T-helper 17 cell (primary cell): Measurements from ENCODE around the gene NUBPL. TPM values are rescaled to one million over a fixed set of nuclear protein-coding genes. Genes with fewer than 3 reads are reported as not detected.

ENCODE experiments used
- ATAC-seq: fragments of 150-1000 bp; cut with Tn5 transposase; 2 replicates; pipeline ENCODE4 v1.10.0; 2021; ENCODE audit warnings: mild to moderate bottlenecking, moderate library complexity
- DNase-seq, 3 donors: peaks; one replicate each; pipeline versions ENCODE4 v3.0.0 to v3.0.0-alpha.2; 2020 to 2021
- H3K9me3 ChIP-seq: one replicate; pipeline ENCODE4 v1.7.0; 2013; ENCODE audit warnings: low read length, mild to moderate bottlenecking; ENCODE audit not compliant: control insufficient read depth, poor library complexity, severe bottlenecking
- H3K27ac Mint-ChIP-seq: one replicate; pipeline ENCODE4 v1.8.0; 2022; ENCODE audit warnings: mild to moderate bottlenecking, moderate library complexity, mixed read lengths
- H3K27me3 Mint-ChIP-seq: one replicate; pipeline ENCODE4 v1.8.0; 2022; ENCODE audit warnings: mixed read lengths
- H3K36me3 Mint-ChIP-seq: one replicate; pipeline ENCODE4 v1.8.0; 2022; ENCODE audit warnings: low read depth, mixed read lengths
- H3K4me1 Mint-ChIP-seq: one replicate; pipeline ENCODE4 v1.8.0; 2022; ENCODE audit warnings: mild to moderate bottlenecking, mixed read lengths
- H3K4me3 Mint-ChIP-seq: one replicate; pipeline ENCODE4 v1.8.0; 2022; ENCODE audit warnings: mild to moderate bottlenecking, moderate library complexity, mixed read lengths
- total RNA-seq, 4 donors: library from RNA in 2 of 4; stranded (reverse) in 2 of 4; gene quantifications; one replicate each; pipeline ENCODE4 v1.2.3 and lab custom pipeline; 2022 to 2026

NUBPL gene
- total RNA-seq, 2 donors from 2014 or later, result 9.9 to 10.4 TPM

- DNase-seq (no peak), ATAC-seq (no peak)
- H3K9me3 ChIP-seq, result peaks cover 7% of the 10 kb centered on the region
- Mint-ChIP-seq H3K4me3 (no peak overlapping the region), H3K36me3 (no peaks in the 10 kb centered on the region), H3K27me3 (no peaks in the 10 kb centered on the region), H3K27ac (no peak overlapping the region), H3K4me1 (no peaks in the 10 kb centered on the region)
These were observed 96.7 kb downstream of the NUBPL start for GRCh38 chr14:31657917-31658316.

- Mint-ChIP-seq H3K27me3 (no peaks in the 10 kb centered on the region), H3K4me3 (no peak overlapping the region), H3K27ac (no peak overlapping the region), H3K36me3 (no peaks in the 10 kb centered on the region), H3K4me1 (no peaks in the 10 kb centered on the region)
- DNase-seq (no peak), ATAC-seq (no peak)
- no peaks in the 10 kb centered on the region for H3K9me3 ChIP-seq
These were observed 98.1 kb downstream of the NUBPL start for GRCh38 chr14:31659278-31659677.

GRCh38 chr14:31660191-31660590 lies 99.0 kb downstream of the NUBPL start:
- no peak overlapping the region for H3K4me3 Mint-ChIP-seq
- no peaks in the 10 kb centered on the region for H3K27me3 Mint-ChIP-seq
- no peak overlapping the region for H3K27ac Mint-ChIP-seq
- H3K4me1 Mint-ChIP-seq, result no peaks in the 10 kb centered on the region
- peaks cover 5% of the 10 kb centered on the region for H3K36me3 Mint-ChIP-seq
- no peaks in the 10 kb centered on the region for H3K9me3 ChIP-seq
- DNase-seq, result no peak
- no peak for ATAC-seq

- H3K4me3 Mint-ChIP-seq, result no peak overlapping the region
- H3K4me1 Mint-ChIP-seq, result no peaks in the 10 kb centered on the region
- H3K27me3 Mint-ChIP-seq, result no peaks in the 10 kb centered on the region
- ATAC-seq (no peak), DNase-seq (no peak)
- peaks cover 8% of the 10 kb centered on the region for H3K36me3 Mint-ChIP-seq
- H3K9me3 ChIP-seq, result no peaks in the 10 kb centered on the region
- no peak overlapping the region for H3K27ac Mint-ChIP-seq
These were observed 99.5 kb downstream of the NUBPL start for GRCh38 chr14:31660728-31661127.

DNA sequence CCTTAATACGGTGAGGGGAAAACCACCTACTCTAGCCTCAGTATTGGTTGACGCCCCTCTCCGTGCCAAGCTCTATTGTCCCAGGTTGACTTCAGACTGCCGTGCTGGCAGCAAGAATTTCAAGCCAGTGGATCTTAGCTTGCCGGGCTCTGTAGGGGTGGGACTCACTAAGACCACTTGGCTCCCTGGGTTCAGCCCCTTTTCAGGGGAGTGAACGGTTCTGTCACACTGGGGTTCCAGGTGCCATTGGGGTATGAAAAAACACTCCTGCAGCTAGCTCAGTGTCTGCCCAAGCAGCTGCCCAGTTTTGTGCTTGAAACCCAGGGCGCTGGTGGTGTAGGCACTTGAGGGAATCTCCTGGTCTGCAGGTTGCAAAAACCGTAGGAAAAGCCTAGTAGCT lies 107.1 kb downstream of the NUBPL start:
- no peaks in the 10 kb centered on the region for H3K9me3 ChIP-seq
- Mint-ChIP-seq H3K27ac (no peak overlapping the region), H3K4me1 (no peaks in the 10 kb centered on the region), H3K4me3 (no peak overlapping the region), H3K36me3 (peaks cover 16% of the 10 kb centered on the region), H3K27me3 (no peaks in the 10 kb centered on the region)
- DNase-seq (no peak), ATAC-seq (no peak)

DNA sequence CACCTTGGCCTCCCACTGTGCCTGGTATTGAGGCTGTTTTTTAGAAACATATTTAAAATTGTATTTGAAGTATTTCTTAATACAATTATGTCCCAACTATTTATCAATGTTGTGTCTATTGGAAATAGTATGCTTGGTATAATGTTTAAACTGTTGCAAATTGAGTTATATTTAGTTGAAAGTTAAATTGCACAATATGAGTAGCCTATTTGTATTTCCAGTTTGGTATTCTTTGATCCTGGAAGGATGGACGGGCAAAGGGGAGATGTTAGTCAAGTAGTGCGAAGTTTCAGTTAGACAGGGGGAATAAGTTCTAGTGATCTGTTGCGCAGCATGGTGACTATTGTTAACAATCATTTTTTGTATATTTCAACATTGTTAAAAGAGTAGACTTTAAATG lies 111.5 kb downstream of the NUBPL start:
- H3K4me1 Mint-ChIP-seq, result no peaks in the 10 kb centered on the region
- H3K36me3 Mint-ChIP-seq, result peaks cover 4% of the 10 kb centered on the region
- H3K4me3 Mint-ChIP-seq, result no peak overlapping the region
- DNase-seq (no peak), ATAC-seq (no peak)
- H3K27ac Mint-ChIP-seq, result no peak overlapping the region
- no peaks in the 10 kb centered on the region for H3K27me3 Mint-ChIP-seq
- no peaks in the 10 kb centered on the region for H3K9me3 ChIP-seq

DNA sequence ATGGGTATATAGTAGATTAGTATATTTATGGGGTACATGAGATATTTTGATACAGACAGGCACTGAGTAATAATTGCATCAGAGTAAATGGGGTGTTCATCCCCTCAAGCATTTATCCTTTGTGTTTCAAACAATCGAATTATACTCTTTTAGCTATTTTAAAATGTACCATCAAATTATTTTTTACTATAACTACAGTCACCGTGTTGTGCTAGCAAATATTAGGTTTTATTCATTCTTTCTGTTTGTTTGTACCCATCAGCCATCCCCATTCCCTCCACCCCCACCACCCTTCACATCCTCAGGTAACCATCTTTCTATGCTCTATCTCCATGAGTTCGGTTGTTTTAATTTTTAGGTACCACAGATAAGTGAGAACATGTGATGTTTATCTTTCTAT lies 115.8 kb downstream of the NUBPL start:
- ATAC-seq (no peak), DNase-seq (no peak)
- peaks cover 2% of the 10 kb centered on the region for H3K36me3 Mint-ChIP-seq
- no peak overlapping the region for H3K27ac Mint-ChIP-seq
- H3K9me3 ChIP-seq, result no peaks in the 10 kb centered on the region
- H3K4me1 Mint-ChIP-seq, result no peaks in the 10 kb centered on the region
- H3K27me3 Mint-ChIP-seq, result no peaks in the 10 kb centered on the region
- no peak overlapping the region for H3K4me3 Mint-ChIP-seq

GRCh38 chr14:31677630-31678029 lies 116.4 kb downstream of the NUBPL start:
- H3K4me3 Mint-ChIP-seq, result no peak overlapping the region
- peaks cover 2% of the 10 kb centered on the region for H3K36me3 Mint-ChIP-seq
- no peaks in the 10 kb centered on the region for H3K4me1 Mint-ChIP-seq
- ATAC-seq (no peak), DNase-seq (no peak)
- no peaks in the 10 kb centered on the region for H3K9me3 ChIP-seq
- H3K27me3 Mint-ChIP-seq, result no peaks in the 10 kb centered on the region
- H3K27ac Mint-ChIP-seq, result no peak overlapping the region

GRCh38 chr14:31678421-31679249 lies 117.4 kb downstream of the NUBPL start:
- Mint-ChIP-seq H3K27ac (no peak overlapping the region), H3K4me1 (no peaks in the 10 kb centered on the region), H3K4me3 (no peak overlapping the region), H3K27me3 (no peaks in the 10 kb centered on the region), H3K36me3 (peaks cover 3% of the 10 kb centered on the region)
- DNase-seq (no peak), ATAC-seq (no peak)
- H3K9me3 ChIP-seq, result no peaks in the 10 kb centered on the region

DNA sequence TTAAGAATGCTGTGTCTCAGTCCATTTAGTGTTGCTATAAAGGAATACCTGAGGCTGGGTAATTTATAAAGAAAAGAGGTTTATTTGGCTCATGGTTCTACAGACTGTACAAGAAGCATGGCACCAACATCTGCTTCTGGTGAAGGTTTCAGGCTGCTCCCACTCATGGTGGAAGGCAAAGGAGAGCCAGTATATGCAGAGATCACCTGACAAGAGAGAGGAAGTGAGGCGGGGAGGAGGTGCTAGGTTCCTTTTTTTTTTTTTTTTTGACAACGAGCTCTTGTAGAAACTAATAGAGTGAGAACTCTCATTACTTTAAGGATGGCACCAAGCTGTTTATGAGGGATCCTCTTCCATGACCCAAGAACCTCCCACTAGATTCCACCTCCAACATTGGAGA lies 121.6 kb downstream of the NUBPL start:
- no peaks in the 10 kb centered on the region for H3K9me3 ChIP-seq
- no peak overlapping the region for H3K4me3 Mint-ChIP-seq
- H3K27me3 Mint-ChIP-seq, result no peaks in the 10 kb centered on the region
- no peak for ATAC-seq
- no peak for DNase-seq
- H3K27ac Mint-ChIP-seq, result no peak overlapping the region
- peaks cover 14% of the 10 kb centered on the region for H3K36me3 Mint-ChIP-seq
- H3K4me1 Mint-ChIP-seq, result no peaks in the 10 kb centered on the region

DNA sequence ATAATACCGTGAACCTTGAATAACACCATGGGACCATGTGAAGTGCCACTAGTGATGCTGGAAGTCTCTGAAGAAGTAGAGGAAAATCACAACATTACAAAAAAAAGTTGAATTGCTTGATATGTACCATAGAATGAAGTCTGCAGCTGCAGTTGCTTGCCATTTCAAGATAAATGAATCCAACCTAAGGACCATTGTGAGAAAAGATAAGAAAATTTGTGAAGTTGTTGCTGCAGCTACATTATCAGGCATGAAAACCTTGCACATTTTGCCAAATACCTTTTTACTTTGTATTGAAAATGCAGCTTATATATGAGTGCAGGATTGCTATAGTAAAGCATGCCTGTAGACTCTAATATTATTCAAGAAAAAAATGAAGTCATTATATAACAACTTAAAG lies 126.5 kb downstream of the NUBPL start:
- Mint-ChIP-seq H3K27ac (no peak overlapping the region), H3K36me3 (peaks cover 13% of the 10 kb centered on the region), H3K4me3 (no peak overlapping the region), H3K4me1 (peaks cover 2% of the 10 kb centered on the region), H3K27me3 (no peaks in the 10 kb centered on the region)
- H3K9me3 ChIP-seq, result no peaks in the 10 kb centered on the region
- no peak for ATAC-seq
- no peak for DNase-seq

GRCh38 chr14:31690056-31690455 lies 128.9 kb downstream of the NUBPL start:
- ATAC-seq, result no peak
- no peaks in the 10 kb centered on the region for H3K9me3 ChIP-seq
- Mint-ChIP-seq H3K27ac (no peak overlapping the region), H3K4me3 (no peak overlapping the region), H3K4me1 (peaks cover 2% of the 10 kb centered on the region), H3K36me3 (peaks cover 9% of the 10 kb centered on the region), H3K27me3 (no peaks in the 10 kb centered on the region)
- DNase-seq, result no peak

GRCh38 chr14:31692376-31692781 lies 131.2 kb downstream of the NUBPL start:
- no peak overlapping the region for H3K27ac Mint-ChIP-seq
- ATAC-seq (no peak), DNase-seq (no peak)
- no peaks in the 10 kb centered on the region for H3K27me3 Mint-ChIP-seq
- peaks cover 2% of the 10 kb centered on the region for H3K4me1 Mint-ChIP-seq
- H3K9me3 ChIP-seq, result no peaks in the 10 kb centered on the region
- peaks cover 2% of the 10 kb centered on the region for H3K36me3 Mint-ChIP-seq
- H3K4me3 Mint-ChIP-seq, result no peak overlapping the region

GRCh38 chr14:31696378-31696777 lies 135.2 kb downstream of the NUBPL start:
- no peak overlapping the region for H3K4me3 Mint-ChIP-seq
- H3K4me1 Mint-ChIP-seq, result no peaks in the 10 kb centered on the region
- H3K36me3 Mint-ChIP-seq, result no peaks in the 10 kb centered on the region
- ATAC-seq, result no peak
- no peaks in the 10 kb centered on the region for H3K27me3 Mint-ChIP-seq
- H3K27ac Mint-ChIP-seq, result no peak overlapping the region
- DNase-seq, result no peak
- no peaks in the 10 kb centered on the region for H3K9me3 ChIP-seq
